HG03159 (cell line): ENCODE data around the gene ABLIM3.

Experiments used
- ATAC-seq: cut with Tn5 transposase; IDR thresholded peaks from one replicate; pipeline ENCODE4 v1.9.1; 2021; ENCODE audit warnings: mild to moderate bottlenecking, moderate library complexity; ENCODE audit not compliant: unreplicated experiment

ABLIM3 gene

DNA sequence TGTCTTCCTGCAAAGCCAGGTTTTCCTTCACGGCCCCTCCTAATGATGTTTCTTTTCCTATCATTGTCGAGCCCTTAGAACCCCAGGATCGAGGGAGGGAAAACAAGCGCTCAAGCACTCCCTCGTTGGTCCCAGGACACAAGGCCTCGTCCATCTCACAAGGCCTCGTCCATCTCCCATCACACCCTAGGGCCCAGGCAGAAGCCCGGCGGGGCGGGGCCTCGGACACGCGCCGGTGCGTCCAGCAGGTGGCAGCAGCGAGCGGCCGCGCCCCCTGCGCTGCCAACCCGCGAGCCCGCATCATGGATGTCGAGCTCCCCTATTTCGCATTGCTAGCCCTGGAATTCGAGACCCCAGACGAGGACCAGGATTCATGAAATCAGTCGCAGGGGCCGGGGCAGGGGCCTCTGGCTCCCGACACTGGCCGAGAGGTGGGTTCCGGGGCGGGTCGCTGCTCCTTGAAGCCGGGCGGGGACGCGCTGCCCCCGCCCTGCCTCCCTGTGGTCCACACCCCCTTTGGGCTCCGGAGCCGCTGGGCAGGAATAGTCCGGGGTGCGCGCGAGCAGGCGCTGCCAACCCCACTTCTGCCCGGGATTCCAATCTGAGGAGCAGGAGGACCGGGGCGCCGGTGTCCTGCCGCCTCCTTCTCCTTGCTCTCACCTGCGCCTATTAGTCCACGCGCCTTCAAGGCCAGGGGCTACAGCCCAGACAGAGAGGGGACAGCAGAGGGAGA is at the start of gene ABLIM3:
Gene ABLIM3, plus strand, starts transcription at position 270 of the 733 bp plus-strand sequence. CDS start 603 bp downstream, outside the sequence.
- ATAC-seq = peak; percentile 94

DNA sequence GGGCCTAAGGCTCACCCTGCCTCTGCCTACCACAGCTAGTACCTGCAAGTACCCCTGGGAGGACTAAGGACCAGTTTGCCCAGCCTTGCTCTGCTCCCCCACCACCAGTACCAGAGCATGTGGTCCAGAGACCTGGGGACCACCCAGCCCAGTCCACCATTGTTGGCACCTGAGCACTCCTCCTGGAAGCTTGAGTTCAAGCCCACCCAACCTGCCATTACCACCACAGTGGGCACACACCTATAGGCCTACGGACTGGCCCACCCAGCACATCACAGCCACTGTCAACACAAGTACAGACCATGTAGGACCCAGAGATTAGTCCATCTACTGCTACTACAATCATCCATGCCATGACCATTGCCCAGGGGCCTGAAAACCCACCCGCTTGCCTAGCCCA is 47.7 kb upstream of the ABLIM3 start:
- no peak for ATAC-seq

DNA sequence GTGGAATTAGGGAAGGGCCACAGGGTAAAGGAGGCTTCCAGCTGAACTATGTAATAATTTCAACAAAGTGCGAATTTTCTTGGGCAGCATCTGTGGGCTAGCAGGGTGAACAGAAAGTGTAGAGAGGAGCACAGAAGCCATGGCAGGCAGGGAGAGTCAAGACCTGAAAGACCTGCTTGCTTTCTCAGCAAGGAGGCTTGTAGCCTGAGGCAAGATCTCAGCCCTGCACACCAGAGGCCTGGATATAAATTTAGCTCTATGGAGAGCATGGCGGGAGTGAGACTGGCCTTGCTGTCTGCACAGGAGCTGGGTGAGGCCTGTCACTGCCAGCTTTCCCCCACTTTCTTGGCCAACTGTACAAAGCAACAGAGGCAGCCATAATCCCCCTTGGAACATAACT is 46.3 kb upstream of the ABLIM3 start:
- no peak for ATAC-seq

DNA sequence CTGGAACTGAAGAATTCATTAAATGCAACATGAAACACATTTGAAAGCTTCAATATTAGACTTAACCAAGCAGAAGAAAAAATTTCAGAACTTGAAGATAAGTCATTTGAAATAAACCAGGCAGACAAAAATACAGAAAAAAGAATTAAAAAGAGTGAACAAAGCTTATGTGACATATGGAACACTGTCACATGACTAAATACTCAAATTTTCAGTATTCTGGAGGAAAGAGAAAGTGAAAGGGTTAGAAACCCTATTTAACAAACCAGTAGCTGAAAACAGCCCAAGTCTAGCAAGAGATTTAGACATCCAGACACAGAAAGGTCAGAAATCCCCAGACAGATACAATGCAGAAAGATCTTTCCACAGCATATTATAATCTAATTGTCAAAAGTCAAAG is 41.4 kb upstream of the ABLIM3 start:
- no peak for ATAC-seq

DNA sequence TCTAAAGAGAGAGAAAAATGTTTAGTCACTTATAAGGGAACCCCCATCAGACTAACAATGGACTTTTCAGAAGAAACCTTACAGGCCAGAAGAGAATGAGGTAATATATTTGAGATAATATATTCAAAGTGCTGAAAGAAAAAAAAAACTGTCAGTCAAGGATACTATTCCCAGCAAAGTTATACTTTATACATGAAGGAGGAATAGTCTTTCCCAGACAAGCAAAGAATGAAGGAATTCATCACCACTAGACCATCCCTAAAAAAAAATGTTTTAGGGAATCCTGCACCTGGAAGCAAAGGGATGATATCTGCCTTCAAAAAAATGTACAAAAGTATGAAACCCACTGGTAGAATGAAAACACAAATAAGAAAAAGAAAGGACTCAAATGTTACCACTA is 41.0 kb upstream of the ABLIM3 start:
- ATAC-seq = no peak

DNA sequence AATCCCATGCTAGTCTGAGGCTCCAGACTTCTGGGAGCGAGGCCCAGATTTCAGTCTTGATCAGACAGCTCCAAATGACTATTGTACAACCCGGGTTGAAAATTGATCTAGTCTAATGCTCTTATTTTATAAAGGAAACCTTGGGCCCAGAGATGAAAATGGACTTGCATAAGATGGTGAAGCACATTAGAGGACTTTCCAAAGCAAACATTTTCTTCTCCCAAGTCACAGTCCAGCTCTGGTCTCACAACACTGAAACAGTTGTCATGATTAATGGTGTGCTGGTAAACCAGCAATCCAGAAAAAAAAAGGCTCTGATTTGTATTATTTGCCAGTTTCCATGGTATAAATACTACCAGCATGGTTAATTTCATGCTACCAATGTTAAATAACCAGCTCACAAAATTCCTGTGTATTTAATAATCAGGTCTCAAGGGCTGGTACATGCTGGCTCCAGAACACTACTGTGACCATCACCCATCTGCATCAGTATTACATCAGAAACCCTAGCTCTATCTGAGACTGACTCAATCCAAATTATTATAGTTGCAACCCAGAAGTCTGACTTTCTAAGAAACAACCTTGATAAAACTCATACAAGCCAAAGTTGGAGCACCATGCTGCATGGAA is 32.5 kb upstream of the ABLIM3 start:
- no peak for ATAC-seq

DNA sequence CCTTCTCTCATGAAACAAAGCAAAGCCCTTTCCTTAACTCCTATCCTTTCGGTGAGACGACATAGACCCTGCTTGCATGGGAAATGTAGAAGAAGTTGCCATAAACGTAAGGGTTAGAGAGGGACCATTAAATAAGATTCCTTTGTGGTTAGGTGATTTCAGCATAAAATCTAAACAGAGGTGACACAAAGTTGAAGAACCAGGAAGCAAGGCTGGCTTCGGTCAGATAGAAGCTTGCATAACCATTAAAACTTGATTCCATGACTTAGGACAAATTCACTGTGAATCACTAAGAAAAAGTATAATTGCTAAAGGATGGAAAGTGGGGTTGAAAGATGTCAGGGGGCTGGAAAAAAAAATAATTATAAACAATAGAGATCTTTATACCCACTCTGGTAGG is 30.9 kb upstream of the ABLIM3 start:
- ATAC-seq = no peak

DNA sequence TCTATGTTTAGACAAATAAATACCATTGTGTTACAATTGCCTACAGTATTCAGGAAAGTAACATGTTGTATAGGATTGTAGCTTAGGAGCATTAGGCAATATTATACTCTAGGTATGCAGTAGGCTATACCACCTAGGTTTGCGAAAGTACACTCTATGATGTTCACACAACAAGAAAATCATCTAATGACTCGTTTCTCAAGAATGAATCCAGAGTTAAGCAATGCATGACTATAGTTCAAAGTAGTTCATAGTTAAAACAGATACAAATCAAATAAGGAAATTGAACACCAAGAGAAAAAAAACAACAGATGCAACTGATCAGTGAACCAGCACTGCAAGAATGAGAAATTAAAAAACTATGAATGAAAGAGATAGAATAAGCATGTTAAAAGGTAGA is 27.6 kb upstream of the ABLIM3 start:
- no peak for ATAC-seq

DNA sequence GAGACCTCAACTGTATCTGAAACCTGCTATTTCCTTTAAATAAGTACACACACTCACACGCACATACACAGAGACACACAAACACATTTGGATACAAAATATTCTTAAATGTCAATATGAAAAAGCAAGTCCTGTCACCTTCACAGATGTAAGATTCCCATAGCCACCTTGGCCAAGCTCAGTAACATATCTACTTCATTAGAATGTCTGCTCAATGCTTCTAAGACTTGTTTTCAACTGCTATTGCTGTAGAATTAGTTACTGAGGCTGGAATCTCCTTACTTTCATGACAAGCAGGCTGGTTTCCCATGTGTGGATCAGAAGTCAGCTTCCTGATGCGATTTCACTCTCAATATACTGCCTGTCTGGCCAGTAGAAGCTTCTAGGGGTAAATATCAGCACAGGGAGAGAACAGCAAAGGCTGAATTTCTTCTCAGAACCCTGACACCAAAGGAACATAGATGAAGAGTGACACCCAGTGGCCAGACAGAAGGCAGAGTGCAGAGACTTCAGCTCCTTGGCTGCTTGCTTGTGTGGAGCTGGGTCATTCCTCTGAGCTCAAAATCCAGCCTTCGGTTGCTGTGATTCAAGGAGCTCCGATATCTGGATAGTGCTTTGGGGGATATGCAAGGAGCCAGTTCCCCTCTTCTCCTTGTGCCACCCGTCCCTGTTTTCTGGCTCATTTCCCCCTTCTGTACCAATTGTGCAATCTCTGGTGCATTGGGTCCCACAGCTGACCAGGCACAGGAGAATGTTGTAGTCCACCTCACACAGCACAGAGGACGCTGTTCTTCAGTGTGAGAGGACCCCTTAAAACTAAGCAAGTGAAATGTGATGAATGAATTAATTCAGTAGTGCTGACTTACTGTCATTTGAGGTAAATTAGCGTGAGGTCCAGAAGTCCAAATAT is 26.6 kb upstream of the ABLIM3 start:
- peak; percentile 74 for ATAC-seq

DNA sequence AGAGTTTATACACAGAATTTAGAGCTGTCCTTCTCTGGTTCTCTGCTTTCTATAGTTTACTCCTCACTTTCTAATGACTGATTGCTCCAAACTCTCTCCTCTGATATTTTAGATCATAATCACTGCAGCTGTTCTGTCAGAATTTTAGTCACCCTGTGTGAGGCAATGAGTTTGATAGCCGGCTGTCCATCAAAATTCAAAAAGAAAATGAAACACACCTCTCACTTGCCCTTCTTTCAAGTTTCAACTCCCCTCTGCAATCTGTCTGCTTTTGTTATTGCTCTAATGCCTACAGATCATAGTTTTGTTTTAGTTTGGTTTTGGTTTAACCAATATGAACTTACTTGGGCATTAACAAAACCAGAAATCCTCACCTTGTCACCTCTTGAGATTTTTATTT is 23.3 kb upstream of the ABLIM3 start:
- ATAC-seq = peak; percentile 88

DNA sequence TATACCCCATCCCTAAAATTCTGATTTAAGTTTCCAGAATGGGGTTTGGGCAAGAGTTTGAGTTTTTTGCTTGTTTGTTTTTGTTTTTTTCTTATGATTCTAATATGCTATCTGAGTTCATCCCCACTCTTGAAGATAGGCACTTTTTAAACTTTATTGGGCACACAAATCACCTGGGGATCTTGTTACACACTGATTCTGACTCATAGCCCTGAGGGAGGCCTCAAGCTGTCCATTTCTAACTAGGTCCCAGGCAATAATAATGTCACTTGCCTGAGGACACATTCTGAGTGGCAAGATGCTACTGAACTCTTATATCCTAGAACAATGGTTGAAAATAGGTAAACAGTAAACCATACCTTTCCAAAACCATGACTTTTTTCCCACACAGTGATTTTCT is 22.8 kb upstream of the ABLIM3 start:
- no peak for ATAC-seq

DNA sequence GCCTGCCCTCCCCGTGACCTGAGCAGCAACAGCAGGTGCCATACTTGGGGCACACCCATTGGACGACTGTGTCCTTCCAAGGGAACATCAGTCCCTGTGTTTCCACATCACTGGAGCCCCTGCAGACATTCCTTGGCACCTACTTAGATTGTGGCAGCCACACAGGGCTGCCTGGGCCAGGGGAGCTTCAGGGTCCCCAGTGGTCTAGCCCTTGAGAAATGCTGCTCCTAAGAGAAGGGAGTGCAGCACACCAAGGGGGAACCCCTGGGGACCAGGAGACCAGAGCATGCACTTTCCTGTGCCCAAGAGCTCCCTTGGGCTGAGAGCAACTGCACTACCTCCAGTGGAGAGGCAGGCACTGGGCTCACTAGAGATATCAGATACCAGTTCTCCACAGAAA is 20.1 kb upstream of the ABLIM3 start:
- no peak for ATAC-seq

DNA sequence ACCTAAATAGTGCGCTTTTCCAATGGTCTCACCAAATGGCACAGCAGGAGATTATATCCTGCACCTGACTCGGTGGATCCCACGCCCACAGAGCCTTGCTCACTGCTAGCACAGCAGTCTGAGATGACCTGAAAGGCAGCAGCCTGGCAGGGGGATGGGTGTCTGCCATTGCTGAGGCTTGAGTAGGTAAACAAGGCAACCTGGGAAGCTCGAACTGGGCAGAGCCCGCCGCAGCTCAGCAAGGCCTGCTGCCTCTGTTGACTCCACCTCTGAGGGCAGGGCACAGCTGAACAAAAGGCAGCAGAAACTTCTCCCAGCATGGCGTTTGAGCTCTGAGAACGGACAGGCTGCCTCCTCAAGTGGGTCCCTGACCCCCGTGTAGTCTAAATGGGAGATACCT is 18.1 kb upstream of the ABLIM3 start:
- ATAC-seq = no peak

DNA sequence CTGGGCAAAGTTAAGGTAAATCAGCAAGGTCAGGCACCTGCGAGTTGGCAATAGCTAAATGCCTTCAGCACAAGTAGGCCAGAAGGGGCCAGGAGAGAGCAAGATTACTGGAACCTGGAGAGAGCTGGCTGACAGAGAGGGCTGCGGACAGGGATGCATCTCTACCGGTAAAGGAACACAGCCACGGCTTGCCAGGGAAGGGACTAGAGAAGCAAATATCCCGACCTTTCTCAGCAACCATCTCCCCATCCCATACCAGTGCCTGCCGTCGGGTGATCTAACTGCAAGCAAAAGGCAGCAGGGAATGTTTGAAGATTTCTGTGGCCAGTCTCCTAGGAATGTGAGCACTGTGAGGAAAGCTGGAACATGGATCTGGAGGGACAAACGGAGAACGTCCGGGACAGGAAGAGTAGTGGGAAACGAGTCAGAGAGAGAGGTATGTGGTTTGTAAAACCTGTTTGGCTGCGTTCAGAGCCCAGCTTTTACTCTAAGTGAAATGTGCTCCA is 15.9 kb upstream of the ABLIM3 start:
- no peak for ATAC-seq

DNA sequence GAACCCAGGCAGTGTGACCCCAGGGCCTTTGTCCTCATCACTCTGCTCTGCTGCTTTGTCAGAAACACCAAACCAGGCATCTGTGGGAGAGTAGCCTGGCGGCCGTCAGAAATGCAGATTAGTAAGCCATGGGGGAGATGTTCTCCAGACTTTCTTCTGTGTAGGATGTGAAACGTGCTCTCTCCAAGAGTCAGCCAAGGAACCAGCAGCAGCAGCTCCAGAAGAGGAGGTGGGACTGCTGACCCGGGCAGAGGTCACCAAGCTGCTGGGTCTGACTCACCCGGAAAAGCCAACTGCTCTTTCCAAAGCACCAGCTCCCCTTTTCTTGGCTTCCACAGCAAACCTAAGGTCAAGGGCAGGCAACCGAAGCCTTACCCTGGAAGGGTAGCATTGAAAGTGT is 14.4 kb upstream of the ABLIM3 start:
- ATAC-seq = no peak

DNA sequence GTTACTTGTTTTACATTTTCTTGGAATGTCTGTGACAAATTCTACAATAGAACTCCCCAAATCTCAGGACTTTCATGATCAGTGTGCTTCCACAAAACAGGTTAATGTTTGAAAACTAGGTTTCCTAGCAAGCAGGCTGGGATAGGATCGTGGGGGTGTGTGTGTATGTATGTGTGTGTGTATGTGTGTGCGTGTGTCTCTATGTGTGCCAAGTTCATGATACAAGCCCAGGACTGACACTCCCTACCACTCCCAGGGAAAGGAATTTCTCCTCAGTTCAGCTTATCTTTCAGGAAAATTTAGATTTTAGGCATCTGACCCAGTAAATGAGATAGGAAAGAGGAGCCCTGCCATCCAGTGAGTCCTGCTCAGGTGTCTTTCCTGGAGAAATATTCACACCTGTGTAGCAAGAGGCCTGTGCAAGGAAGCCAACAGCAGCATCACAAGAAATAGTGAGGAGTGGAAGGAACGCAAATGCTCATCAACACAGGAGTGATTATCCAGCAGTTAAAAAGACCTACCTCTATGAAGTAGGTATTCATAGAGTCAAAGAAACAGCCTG is 13.8 kb upstream of the ABLIM3 start:
- no peak for ATAC-seq

DNA sequence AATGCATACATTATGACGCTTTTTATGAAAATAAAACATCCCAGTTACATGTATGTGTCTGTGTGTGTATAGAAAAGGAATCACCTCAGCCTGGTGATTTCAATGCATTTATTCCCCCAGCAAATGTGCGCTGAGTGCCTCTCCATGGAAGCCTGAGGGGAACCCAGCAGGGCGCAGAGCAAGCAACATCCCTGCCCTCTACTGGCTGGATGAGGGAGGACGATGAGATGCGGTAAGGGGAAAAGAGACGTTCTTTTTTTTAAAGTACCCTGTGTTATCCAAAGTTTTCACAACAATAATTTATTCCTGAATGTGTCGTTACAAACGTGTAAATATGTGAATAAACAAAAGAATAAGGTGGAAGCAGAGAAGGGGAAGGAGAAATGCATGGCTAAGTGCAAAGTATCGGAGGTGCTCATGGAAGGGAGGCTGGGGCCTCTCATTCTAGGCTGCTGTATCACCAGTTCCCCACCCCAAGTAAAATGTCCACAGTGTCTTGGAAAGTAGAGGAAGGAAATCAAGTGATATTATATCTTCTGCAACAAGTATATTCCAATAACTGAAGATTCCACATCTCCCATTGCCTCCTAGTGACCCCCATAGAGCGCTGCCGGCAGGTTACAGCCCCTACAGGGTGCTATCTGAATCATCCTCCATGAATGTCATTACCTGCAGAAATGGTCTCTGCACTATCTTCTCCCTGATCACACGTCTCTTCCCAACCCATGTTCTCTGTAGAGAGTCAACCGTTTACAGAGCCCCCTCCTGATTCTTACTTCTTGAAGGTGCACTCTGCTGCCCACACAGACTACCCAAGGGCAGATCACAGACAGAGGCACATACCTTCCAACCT is 13.0 kb upstream of the ABLIM3 start:
- ATAC-seq = peak; percentile 89

DNA sequence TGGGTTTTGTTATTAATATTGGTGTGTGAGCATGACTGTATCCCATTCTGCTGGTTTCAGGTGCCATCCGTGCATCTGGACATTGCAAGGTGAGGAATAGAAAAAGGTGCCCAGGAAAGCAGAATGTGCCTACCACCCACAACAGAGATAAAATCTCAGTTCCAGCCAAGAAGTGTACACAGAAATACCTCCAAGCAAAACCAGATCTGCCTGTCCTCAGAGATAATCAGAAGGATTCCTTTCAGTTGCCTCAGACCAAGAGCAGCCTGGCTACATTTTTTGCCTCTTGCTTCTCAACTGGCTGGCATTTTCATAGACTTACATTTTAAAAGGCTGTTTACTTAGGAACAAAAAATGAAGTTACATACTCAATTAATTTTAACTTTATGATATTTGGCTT is 12.1 kb upstream of the ABLIM3 start:
- no peak for ATAC-seq

DNA sequence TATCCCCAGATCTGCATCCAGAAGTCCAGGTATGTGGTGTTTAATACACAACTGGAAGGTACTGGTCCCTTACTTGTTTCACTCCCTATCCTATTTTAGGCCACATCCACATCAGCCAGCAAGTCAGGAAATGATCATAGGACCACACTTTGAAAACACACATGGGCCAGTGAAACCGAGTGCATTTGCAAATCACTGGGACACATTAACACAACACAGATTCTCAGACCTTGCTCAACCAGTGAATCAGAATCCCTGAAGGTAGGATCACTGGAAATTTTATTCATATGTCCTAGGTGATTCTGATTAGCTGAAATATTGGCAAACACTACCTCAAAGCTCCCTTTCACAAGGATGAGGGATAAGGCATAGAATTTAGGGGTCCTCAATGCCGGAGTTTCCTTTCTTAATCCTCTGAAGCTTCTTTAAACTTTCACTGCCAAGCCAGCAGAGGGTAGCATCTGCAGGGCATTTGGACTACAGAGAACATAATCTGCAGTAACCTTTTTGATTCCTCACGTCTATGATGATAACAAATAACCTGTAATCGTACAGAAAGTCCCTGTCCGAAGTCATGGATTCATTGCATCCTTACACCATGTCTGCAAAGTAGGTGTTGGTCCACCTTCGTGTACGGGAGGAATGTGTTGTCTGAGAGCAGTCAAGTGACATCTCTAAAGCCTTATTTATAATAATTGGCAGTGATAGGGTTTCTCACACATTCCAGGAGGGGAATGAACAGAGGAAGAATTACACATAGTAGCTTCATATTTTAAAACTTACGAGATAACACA is 11.0 kb upstream of the ABLIM3 start:
- ATAC-seq = no peak

DNA sequence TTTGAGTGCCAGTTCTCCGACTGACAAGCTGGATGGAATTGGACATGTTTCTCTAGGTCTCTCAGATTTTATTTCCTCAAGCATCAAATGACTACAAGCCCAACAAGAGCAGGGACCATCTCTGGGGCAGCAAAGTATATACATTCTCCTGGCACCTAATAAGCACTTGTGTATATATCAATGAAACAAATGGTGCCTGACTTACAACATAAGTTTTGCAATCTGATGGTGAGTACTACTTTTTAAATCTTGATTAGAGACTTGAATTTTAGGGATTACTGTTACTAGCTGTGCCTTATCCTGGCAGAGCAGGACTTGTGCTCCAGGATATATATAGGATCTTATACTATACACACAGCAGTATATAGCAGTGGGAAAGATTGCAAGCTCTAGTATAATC is 8.8 kb upstream of the ABLIM3 start:
- no peak for ATAC-seq
